ENCODE measurements around the gene KLRC1.
"Not testable (repeated sequence)": the region's sequence is repeated elsewhere in the genome, so short reads cannot be mapped to it uniquely, and the experiment has no call there.

Gene KLRC1

GRCh38 chr12:10453156-10453555, at the start of gene KLRC1:
Gene KLRC1, minus strand, starts transcription at chr12:10453377. Its CDS starts 2,221 bp downstream, at chr12:10451156.
- no peak for DNase-seq (ENCODE audit: low read depth, low spot score)

GRCh38 chr12:10501030-10501429, 47.9 kb upstream of the KLRC1 start:
- no peak for DNase-seq (ENCODE audit: low read depth, low spot score)

- no peak for DNase-seq (ENCODE audit: low read depth, low spot score)
Measured at GRCh38 chr12:10498042-10498441, 44.9 kb upstream of the KLRC1 start.

- DNase-seq (ENCODE audit: low read depth, low spot score): peak; percentile 16
Measured at GRCh38 chr12:10497602-10498001, 44.4 kb upstream of the KLRC1 start.

- DNase-seq (ENCODE audit: low read depth, low spot score): no peak
Measured at GRCh38 chr12:10491766-10492165, 38.6 kb upstream of the KLRC1 start.

GRCh38 chr12:10487328-10487727, 34.2 kb upstream of the KLRC1 start:
- DNase-seq (ENCODE audit: low read depth, low spot score): not testable (repeated sequence)

GRCh38 chr12:10481901-10482300, 28.7 kb upstream of the KLRC1 start:
- DNase-seq (ENCODE audit: low read depth, low spot score): not testable (repeated sequence)

GRCh38 chr12:10472808-10473207, 19.6 kb upstream of the KLRC1 start:
- not testable (repeated sequence) for DNase-seq (ENCODE audit: low read depth, low spot score)

GRCh38 chr12:10469701-10470100, 16.5 kb upstream of the KLRC1 start:
- DNase-seq (ENCODE audit: low read depth, low spot score): no peak

GRCh38 chr12:10466311-10466710, 13.1 kb upstream of the KLRC1 start:
- no peak for DNase-seq (ENCODE audit: low read depth, low spot score)

- DNase-seq (ENCODE audit: low read depth, low spot score): no peak
Measured at GRCh38 chr12:10457760-10458159, 4.6 kb upstream of the KLRC1 start.

- DNase-seq (ENCODE audit: low read depth, low spot score): no peak
Measured at GRCh38 chr12:10456856-10457255, 3.7 kb upstream of the KLRC1 start.

GRCh38 chr12:10455766-10456165, 2.6 kb upstream of the KLRC1 start:
- no peak for DNase-seq (ENCODE audit: low read depth, low spot score)

GRCh38 chr12:10454531-10454930, 1.4 kb upstream of the KLRC1 start:
- DNase-seq (ENCODE audit: low read depth, low spot score): no peak

- DNase-seq (ENCODE audit: low read depth, low spot score): no peak
Measured at GRCh38 chr12:10448236-10448635, 4.9 kb downstream of the KLRC1 start.

GRCh38 chr12:10446052-10446451, 7.1 kb downstream of the KLRC1 start:
- DNase-seq (ENCODE audit: low read depth, low spot score): not testable (repeated sequence)

- not testable (repeated sequence) for DNase-seq (ENCODE audit: low read depth, low spot score)
Measured at GRCh38 chr12:10441144-10441543, 12.0 kb downstream of the KLRC1 start.

- DNase-seq (ENCODE audit: low read depth, low spot score): not testable (repeated sequence)
Measured at GRCh38 chr12:10439608-10440274, 13.4 kb downstream of the KLRC1 start.

- not testable (repeated sequence) for DNase-seq (ENCODE audit: low read depth, low spot score)
Measured at GRCh38 chr12:10437601-10438000, 15.6 kb downstream of the KLRC1 start.

- not testable (repeated sequence) for DNase-seq (ENCODE audit: low read depth, low spot score)
Measured at GRCh38 chr12:10435816-10436215, 17.4 kb downstream of the KLRC1 start, which contains the start of gene KLRC2. Gene KLRC2, minus strand, starts transcription at chr12:10436010. Its CDS starts 24 bp downstream, at chr12:10435986.

GRCh38 chr12:10430623-10431022, 22.6 kb downstream of the KLRC1 start:
- not testable (repeated sequence) for DNase-seq (ENCODE audit: low read depth, low spot score)

- not testable (repeated sequence) for DNase-seq (ENCODE audit: low read depth, low spot score)
Measured at GRCh38 chr12:10425938-10426337, 27.2 kb downstream of the KLRC1 start.

- not testable (repeated sequence) for DNase-seq (ENCODE audit: low read depth, low spot score)
Measured at GRCh38 chr12:10424260-10424899, 28.8 kb downstream of the KLRC1 start.
